ENCODE results near the gene MYO1G. TPM values are rescaled to one million over a fixed set of nuclear protein-coding genes. Genes with fewer than 3 reads are reported as not detected.
A peak's percentile ranks its signal among the peaks of the same experiment; 100 is the strongest.

Gene MYO1G
- total and polyA plus RNA-seq, 10 of the 15 experiments (the other 5 are each of a cell fraction or from before 2014, with no cell fraction given) = 1.8 to 232 (median 134) TPM

DNA sequence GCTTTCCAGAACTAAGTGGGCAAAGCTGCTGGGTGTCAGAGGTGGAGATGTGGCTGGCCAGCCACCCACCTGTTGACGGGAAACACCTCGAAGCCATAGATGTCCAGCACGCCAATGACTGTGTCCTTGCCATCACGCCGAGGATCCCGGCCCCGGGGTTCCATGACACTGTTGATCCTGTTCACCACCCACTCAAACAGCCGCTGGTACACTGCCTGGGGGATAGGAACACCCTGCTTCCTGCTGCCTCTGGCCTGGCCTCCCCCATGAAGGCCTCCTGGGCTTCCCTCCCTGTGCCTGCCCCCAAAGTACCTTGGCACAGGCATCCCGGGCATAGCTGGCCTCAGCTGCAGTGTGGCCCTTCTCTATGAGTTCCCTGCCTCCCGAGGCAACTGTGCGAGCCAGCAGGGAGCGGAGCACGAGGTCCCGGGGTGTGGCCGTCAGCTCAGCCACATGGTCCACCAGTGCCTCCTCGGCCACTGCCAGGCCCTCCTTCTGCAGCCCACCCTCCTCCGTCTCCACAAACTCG, 8.2 kb downstream of the MYO1G start:
- peaks cover 13% of the 10 kb centered on the region for H4K20me1 ChIP-seq (ENCODE audit: control insufficient read depth, insufficient read depth)
- in situ Hi-C loops (cut with MboI) (loop anchor here (10.0 kb wide), 1 partner anchor 164 kb away; no protein-coding TSS in a partner anchor), intact Hi-C loops (cut with micrococcal nuclease; ENCODE audit: unreplicated experiment) (no loop called here)
- H3K4me3 ChIP-seq = no peak overlapping the region
- TF ChIP-seq NFIC (IDR thresholded peaks at IDR 0.05; ENCODE audit: low read depth, low read length) (no peak), POLR2A (IDR thresholded peaks at IDR 0.05; ENCODE audit: low read depth, low read length) (peak; percentile 16)
- no peak for FAIRE-seq
- H3K4me2 ChIP-seq (ENCODE audit: control insufficient read depth, insufficient read depth) = no peak overlapping the region
- ChIA-PET CTCF (no interaction called here), POLR2A (interaction anchor here (0.5 to 0.9 kb wide), 2 partner anchors 135 to 142 kb away, joined by 3 to 5 read pairs; no protein-coding TSS in a partner anchor), RAD21 (ENCODE audit: unreplicated experiment) (interaction anchor here (1.1 to 1.3 kb wide), 2 partner anchors 51 to 165 kb away, joined by 3 to 5 read pairs; no protein-coding TSS in a partner anchor), SMC1A (ENCODE audit: uncharacterized antibody, unreplicated experiment) (no interaction called here)
- peaks cover 9% of the 10 kb centered on the region for H3K4me1 ChIP-seq (ENCODE audit: control insufficient read depth, insufficient read depth, low read length)
- H3K79me2 ChIP-seq (ENCODE audit: control insufficient read depth, insufficient read depth, low read length) = peaks cover 25% of the 10 kb centered on the region
- no peak for ATAC-seq
- H3K9ac ChIP-seq (ENCODE audit: control insufficient read depth, insufficient read depth, low read length) = no peak overlapping the region
- H3K9me3 ChIP-seq (replicated peaks; ENCODE audit: control insufficient read depth, insufficient read depth, low read length) = no peaks in the 10 kb centered on the region
- no peak for DNase-seq (ENCODE audit: low read depth, low spot score)
- H2AFZ ChIP-seq (ENCODE audit: control insufficient read depth, low read depth, low read length) = no peak overlapping the region
- H3K36me3 ChIP-seq (ENCODE audit: control insufficient read depth in 2 of 2, insufficient read depth in 2 of 2, low read length in 1 of 2) = peaks cover 48 to 59% of the 10 kb centered on the region in 2 experiments
- H3K27ac ChIP-seq (ENCODE audit: control insufficient read depth, insufficient read depth) = no peak overlapping the region
- WGBS (ENCODE audit: insufficient coverage, insufficient replicate concordance, low lambda C conversion rate, missing lambda C conversion rate) = 92% methylated on average over 18 of the region's 18 CpGs
- no TSS peak for BruUV-seq (replicated peaks)
- no peaks in the 10 kb centered on the region for H3K27me3 ChIP-seq (replicated peaks in 1 of 2; ENCODE audit: control insufficient read depth in 2 of 2, insufficient read depth in 2 of 2, low read length in 1 of 2)

DNA sequence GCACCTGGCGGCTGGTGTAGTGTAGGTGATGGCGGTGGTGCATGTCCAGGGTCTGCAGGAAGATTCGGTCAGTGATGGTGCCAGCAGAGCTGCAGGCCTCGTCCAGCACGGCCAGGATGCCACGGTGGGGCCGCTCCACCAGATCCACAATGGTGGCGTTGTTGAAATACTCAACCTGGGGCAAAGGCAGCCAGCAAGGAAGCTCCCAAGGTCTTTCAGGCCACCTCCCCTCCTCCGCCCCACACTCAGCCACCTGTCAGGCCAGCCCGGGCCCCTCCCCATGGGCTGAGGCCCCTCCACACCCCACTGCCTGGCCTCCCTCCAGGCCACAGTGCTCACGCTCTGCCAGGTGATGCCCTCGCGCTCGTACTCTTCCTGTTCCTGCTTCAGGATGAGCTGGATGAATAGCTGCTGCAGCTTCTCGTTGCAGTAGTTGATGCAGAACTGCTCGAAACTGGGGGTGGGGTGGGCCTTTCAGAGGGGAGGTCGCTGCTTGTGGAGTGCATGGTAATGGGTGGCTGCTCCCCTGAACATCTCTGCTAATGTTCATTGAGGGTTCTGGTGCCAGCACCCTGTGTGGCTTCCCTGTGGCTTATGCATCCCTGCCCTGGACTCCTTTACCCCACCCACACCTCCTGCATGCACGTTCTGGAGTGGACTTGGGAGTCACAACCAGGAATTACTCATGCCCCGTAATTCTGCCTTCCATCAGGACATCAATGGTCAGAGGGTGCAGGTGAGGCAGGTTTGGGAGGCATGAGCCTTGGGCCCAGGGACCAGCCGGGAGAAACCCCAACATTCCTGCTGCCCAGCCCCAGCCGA, 8.9 kb downstream of the MYO1G start:
- SMC1A ChIA-PET (ENCODE audit: uncharacterized antibody, unreplicated experiment) = no interaction called here
- peaks cover 7% of the 10 kb centered on the region for H4K20me1 ChIP-seq (ENCODE audit: control insufficient read depth, insufficient read depth)
- 0 out of 2 replicates have a peak, but pooled peaks cover 2% of the 10 kb centered on the region for H3K4me1 ChIP-seq (ENCODE audit: control insufficient read depth, insufficient read depth, low read length)
- peaks cover 45 to 55% of the 10 kb centered on the region in 2 experiments for H3K36me3 ChIP-seq (ENCODE audit: control insufficient read depth in 2 of 2, insufficient read depth in 2 of 2, low read length in 1 of 2)
- no peaks in the 10 kb centered on the region for H3K27me3 ChIP-seq (replicated peaks in 1 of 2; ENCODE audit: control insufficient read depth in 2 of 2, insufficient read depth in 2 of 2, low read length in 1 of 2)
- no peak overlapping the region for H3K4me3 ChIP-seq
- no peak overlapping the region for H2AFZ ChIP-seq (ENCODE audit: control insufficient read depth, low read depth, low read length)
- in situ Hi-C loops (cut with MboI) = loop anchor here (10.0 kb wide), 1 partner anchor 165 kb away; no protein-coding TSS in a partner anchor
- H3K79me2 ChIP-seq (ENCODE audit: control insufficient read depth, insufficient read depth, low read length) = peaks cover 18% of the 10 kb centered on the region
- FAIRE-seq = no peak
- no peaks in the 10 kb centered on the region for H3K9me3 ChIP-seq (replicated peaks; ENCODE audit: control insufficient read depth, insufficient read depth, low read length)
- no peak for ATAC-seq
- no peak overlapping the region for H3K4me2 ChIP-seq (ENCODE audit: control insufficient read depth, insufficient read depth)
- RAD21 ChIA-PET (ENCODE audit: unreplicated experiment) = interaction anchor here (1.1 to 1.3 kb wide), 2 partner anchors 52 to 166 kb away, joined by 3 to 5 read pairs; no protein-coding TSS in a partner anchor
- CTCF ChIA-PET = no interaction called here
- no peak for DNase-seq (ENCODE audit: low read depth, low spot score)
- TF ChIP-seq KDM1A (IDR thresholded peaks at IDR 0.05; ENCODE audit: borderline replicate concordance) = no peak
- no peak for TF ChIP-seq STAT3 (IDR thresholded peaks at IDR 0.05; ENCODE audit: low read depth, low read length)
- 0 out of 2 replicates have a peak, but pooled peaks have one; percentile 0 for TF ChIP-seq POLR2AphosphoS2 (IDR thresholded peaks at IDR 0.05; ENCODE audit: low read depth, low read length)
- no peak for TF ChIP-seq BCL3 (IDR thresholded peaks at IDR 0.05; ENCODE audit: borderline replicate concordance, insufficient read depth, low read depth, low read length, poor library complexity, severe bottlenecking)
- peak; percentile 6; the same call in 1 of the 3 replicates for TF ChIP-seq POU2F2 (IDR thresholded peaks at IDR 0.05; ENCODE audit: borderline replicate concordance, low read depth, low read length)
- TF ChIP-seq POLR2A (IDR thresholded peaks at IDR 0.05; ENCODE audit: low read depth, low read length) = peak; percentile 18; the same call in 1 of the 2 replicates
- 73% methylated on average over 18 of the region's 21 CpGs for WGBS (ENCODE audit: insufficient coverage, insufficient replicate concordance, low lambda C conversion rate, missing lambda C conversion rate)
- POLR2A ChIA-PET = no interaction called here
- no peak overlapping the region for H3K9ac ChIP-seq (ENCODE audit: control insufficient read depth, insufficient read depth, low read length)
- no peak overlapping the region for H3K27ac ChIP-seq (ENCODE audit: control insufficient read depth, insufficient read depth)
- BruUV-seq (replicated peaks) = no TSS peak
- intact Hi-C loops (cut with micrococcal nuclease; ENCODE audit: unreplicated experiment) = no loop called here

All from GM12878 (cell line).